ENCODE measurements around the gene GRIN3A. TPM values are rescaled to one million over a fixed set of nuclear protein-coding genes. Genes with fewer than 3 reads are reported as not detected.
A peak's percentile ranks its signal among the peaks of the same experiment; 100 is the strongest.
"Not testable (repeated sequence)": the region's sequence is repeated elsewhere in the genome, so short reads cannot be mapped to it uniquely, and the experiment has no call there.

The GRIN3A gene
- total RNA-seq, 1 donor, result not detected

DNA sequence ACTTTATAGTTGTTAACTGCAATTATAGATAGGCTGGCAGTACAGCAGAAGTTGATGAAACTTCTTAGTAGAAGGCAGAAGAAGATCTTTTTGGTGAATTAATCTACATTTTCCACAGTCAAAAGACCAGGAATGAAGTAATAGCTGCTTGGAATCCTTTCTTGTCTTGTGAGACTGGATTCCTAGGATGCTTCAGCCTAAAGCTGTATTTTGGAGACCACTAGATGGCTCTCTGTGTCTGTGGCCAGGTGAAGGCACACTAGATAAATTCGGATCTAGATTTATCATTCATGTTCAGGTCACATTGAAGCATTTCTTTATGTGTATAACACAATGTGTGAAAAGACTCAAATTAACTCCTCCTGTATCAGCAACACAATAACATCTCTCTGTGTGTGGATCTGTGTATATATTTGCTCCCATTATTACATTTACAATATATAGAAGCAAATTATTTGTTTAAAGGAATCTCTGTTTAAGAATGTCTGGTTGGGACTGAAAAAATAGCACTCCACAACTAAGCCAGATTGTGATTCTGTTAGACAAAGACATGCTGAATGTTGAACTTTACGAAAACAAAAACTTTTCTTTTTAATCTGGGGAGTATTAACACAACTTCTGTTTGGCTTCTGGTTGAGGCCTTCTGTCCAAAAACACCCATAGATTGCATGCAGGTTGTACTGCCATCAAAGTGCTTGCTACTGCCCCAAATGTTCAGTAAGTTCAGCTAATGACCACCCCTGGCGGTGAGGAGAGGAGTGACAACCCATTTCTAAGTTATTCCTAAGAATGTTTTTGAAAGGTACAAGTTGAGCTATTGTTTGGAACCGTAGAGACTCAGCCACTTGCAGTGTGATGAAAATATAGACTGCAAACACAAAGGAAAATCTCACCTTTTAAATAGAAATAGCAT lies 10.6 kb downstream of the GRIN3A start:
- H3K4me3 ChIP-seq (ENCODE audit: low read depth, low read length), result no peak overlapping the region
- TF ChIP-seq, protein P1, sequence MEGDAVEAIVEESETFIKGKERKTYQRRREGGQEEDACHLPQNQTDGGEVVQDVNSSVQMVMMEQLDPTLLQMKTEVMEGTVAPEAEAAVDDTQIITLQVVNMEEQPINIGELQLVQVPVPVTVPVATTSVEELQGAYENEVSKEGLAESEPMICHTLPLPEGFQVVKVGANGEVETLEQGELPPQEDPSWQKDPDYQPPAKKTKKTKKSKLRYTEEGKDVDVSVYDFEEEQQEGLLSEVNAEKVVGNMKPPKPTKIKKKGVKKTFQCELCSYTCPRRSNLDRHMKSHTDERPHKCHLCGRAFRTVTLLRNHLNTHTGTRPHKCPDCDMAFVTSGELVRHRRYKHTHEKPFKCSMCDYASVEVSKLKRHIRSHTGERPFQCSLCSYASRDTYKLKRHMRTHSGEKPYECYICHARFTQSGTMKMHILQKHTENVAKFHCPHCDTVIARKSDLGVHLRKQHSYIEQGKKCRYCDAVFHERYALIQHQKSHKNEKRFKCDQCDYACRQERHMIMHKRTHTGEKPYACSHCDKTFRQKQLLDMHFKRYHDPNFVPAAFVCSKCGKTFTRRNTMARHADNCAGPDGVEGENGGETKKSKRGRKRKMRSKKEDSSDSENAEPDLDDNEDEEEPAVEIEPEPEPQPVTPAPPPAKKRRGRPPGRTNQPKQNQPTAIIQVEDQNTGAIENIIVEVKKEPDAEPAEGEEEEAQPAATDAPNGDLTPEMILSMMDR (IDR thresholded peaks at IDR 0.05; ENCODE audit: insufficient read depth, low read depth, low read length), result peak; percentile 55
- DNase-seq (ENCODE audit: low read depth), result peak; percentile 3

DNA sequence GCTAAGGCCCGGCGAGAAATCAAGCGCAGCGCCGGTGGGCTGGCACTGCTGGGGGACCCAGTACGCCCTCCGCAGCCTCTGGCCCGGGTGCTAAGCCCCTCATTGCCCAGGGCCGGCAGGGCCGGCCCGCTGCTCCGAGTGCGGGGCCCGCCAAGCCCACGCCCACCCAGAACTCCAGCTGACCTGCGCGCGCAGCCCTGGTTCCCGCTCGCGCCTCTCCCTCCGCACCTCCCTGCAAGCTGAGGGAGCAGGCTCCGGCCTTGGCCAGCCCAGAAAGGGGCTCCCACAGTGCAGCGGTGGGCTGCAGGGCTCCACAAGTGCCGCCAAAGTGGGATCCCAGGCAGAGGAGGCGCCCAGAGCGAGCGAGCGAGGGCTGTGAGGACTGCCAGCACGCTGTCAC lies 14.2 kb downstream of the GRIN3A start:
- not testable (repeated sequence) for H3K4me3 ChIP-seq (ENCODE audit: low read depth, low read length); DNase-seq (ENCODE audit: low read depth)

DNA sequence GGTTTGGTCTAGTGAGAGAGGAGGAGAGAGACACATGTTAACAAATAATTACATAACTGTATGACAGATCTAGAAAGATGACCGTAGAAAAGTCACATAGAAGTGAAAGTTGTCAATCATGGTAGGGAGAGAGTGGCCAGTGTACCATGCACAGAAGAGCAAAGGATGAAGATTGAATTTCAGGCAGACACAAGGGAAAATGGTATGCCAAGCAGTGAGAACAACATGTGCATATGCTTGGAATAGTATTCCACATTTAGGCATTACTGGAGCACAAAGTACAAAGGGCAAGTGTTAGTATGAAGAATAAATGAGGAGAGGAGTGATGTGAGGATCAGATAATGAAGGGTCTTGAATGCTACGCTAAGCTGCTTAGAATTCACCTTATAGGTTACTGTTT lies 20.3 kb downstream of the GRIN3A start:
- H3K4me3 ChIP-seq (ENCODE audit: low read depth, low read length), result no peak overlapping the region
- TF ChIP-seq, protein P1 (IDR thresholded peaks at IDR 0.05; ENCODE audit: insufficient read depth, low read depth, low read length), result no peak
- DNase-seq (ENCODE audit: low read depth), result no peak

DNA sequence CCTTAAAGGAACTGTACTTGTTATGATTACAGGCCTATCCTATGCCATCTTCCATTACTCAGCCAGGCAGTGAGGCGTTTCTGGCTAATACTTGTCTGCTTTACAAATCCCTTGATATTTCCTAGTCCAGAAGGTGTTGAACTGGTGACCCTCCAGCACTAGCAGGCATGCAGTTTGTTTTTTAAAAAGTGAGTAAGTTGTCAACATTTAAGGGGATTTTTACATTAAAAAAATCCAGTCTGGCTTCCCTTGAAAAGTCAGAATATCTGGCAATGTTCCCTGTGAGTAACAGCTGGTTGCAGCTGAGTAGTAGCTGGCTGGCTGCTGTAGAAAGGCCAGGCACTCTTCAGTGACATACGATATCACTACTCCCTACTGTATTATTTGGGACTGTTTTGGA lies 21.8 kb downstream of the GRIN3A start:
- TF ChIP-seq, protein P1 (IDR thresholded peaks at IDR 0.05; ENCODE audit: insufficient read depth, low read depth, low read length), result no peak
- no peak overlapping the region for H3K4me3 ChIP-seq (ENCODE audit: low read depth, low read length)
- DNase-seq (ENCODE audit: low read depth), result no peak

DNA sequence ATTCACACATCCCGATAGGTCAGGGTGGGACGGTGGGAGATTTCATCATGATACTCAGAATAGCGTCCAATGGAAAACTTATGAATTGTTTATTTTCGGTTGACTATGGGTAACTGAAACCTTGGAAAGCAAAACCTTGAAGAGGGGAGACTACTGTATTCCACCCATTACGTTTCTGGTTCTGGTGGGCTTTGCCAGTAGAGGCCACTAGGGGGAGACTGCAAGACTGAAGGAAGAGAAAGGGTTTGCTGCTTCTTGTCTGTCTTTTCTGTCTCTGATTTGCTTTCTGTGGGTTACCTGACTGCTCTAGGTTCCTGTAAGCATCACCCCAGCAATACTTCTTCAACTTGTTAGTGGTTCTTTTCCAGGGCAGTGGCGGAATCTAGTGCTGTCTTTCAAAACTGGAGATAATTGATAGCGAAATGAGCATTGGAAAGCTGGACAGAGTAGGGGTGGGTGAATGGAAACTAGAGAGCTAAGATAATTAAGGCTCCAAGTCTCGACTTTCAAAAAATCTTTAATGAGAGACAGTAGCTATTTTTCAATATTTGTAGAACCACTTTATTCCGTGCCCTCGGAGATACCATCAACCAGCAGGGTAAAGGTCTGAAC lies 27.0 kb downstream of the GRIN3A start:
- no peak overlapping the region for H3K4me3 ChIP-seq (ENCODE audit: low read depth, low read length)
- TF ChIP-seq, protein P1 (IDR thresholded peaks at IDR 0.05; ENCODE audit: insufficient read depth, low read depth, low read length), result peak; percentile 63
- peak; percentile 3 for DNase-seq (ENCODE audit: low read depth)

DNA sequence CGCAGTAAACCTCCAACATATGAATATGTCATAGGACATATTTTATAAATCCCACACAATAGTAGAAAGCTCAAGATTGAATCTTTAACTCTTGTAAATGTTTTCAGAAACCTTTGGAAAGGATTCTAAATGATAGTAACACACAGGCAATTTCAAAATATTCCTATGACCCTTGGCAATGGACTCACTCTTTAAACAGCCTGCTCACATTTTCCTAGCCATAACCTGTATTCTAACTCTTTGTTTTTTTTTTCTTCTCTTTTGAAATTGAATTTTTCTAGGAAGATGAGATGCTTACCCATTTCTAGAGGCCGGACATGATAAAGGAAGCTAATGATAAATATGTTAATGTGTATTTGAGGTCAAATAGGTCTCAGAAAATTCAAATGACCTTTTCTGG lies 29.6 kb downstream of the GRIN3A start:
- TF ChIP-seq, protein P1 (IDR thresholded peaks at IDR 0.05; ENCODE audit: insufficient read depth, low read depth, low read length), result no peak
- no peak for DNase-seq (ENCODE audit: low read depth)

DNA sequence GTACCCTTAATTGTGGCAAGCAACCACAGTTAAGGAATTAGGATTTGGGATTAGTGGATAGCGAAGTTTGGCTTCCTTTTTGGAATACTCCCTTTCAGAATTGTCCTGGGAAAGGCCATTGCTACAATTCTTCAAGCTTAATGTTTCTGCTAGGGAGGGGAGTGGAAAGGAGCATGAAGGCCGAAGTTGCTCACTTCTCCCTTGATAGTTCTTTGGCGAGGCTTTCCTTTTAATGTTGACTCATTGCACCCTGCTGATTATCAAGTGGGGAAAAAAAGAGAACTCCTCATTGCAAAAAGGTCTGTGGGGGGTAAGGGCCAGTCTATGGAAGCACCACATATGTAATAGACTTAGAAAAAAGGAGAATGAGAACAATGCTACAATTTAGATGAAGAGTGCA lies 30.7 kb downstream of the GRIN3A start:
- H3K4me3 ChIP-seq (ENCODE audit: low read depth, low read length), result no peak overlapping the region
- TF ChIP-seq, protein P1 (IDR thresholded peaks at IDR 0.05; ENCODE audit: insufficient read depth, low read depth, low read length), result no peak
- DNase-seq (ENCODE audit: low read depth), result no peak

More for the DNA sequence above, 29.6 kb downstream of the GRIN3A start:
- no peak overlapping the region for H3K4me3 ChIP-seq (ENCODE audit: low read depth, low read length)

All from fibroblast of villous mesenchyme (primary cell).